Left ventricle myocardium superior (tissue), 1 donor: ENCODE data around the gene NSUN2. TPM values are rescaled to one million over a fixed set of nuclear protein-coding genes. Genes with fewer than 3 reads are reported as not detected.

Experiments used
- total RNA-seq: library from RNA; stranded (reverse); fragmentation: NEBNext Ultra II Directional; extraction: Animal tissue kit (Norgen Biotek cat#: 25700); gene quantifications from one replicate; pipeline ENCODE4 v1.2.1, GENCODE V29; 2021
- donor health status: DM: no; HTN: yes; CAD: no; lungs with severe emphysema.

Gene NSUN2
- total RNA-seq, 1 donor from 2014 or later: 33.5 TPM

Other genes starting within 250 kb of the NSUN2 start
- gene UBE2QL1, start 184.2 kb downstream of the NSUN2 start, total RNA-seq: 22.1 TPM
- 2.3 TPM for gene SRD5A1, start 396 bp upstream of the NSUN2 start, total RNA-seq
- 10.7 TPM for gene TENT4A, start 80.4 kb upstream of the NSUN2 start, total RNA-seq